LoVo (cell line): ENCODE results near the gene FBXW7.
"Not testable (repeated sequence)": the region's sequence is repeated elsewhere in the genome, so short reads cannot be mapped to it uniquely, and the experiment has no call there.

Source experiments
- DNase-seq: peaks from one replicate; pipeline ENCODE4 v3.0.0-alpha.2; 2016; ENCODE audit warnings: low spot score

The FBXW7 gene

GRCh38 chr4:152535903-152536544 is at the start of gene FBXW7:
TSS of gene FBXW7 (minus strand) at chr4:152536092. CDS start at chr4:152411803, 124,289 bp downstream.
- DNase-seq, result peak; percentile 98

- DNase-seq, result no peak
Observed at GRCh38 chr4:152585023-152585441, 49.1 kb upstream of the FBXW7 start.

- no peak for DNase-seq
Observed at GRCh38 chr4:152581536-152582160, 45.8 kb upstream of the FBXW7 start.

GRCh38 chr4:152579916-152580315 is 44.0 kb upstream of the FBXW7 start:
- DNase-seq, result no peak

GRCh38 chr4:152579107-152579764 is 43.3 kb upstream of the FBXW7 start:
- DNase-seq, result no peak

GRCh38 chr4:152578670-152579069 is 42.8 kb upstream of the FBXW7 start:
- no peak for DNase-seq

GRCh38 chr4:152577708-152578396 is 42.0 kb upstream of the FBXW7 start:
- no peak for DNase-seq

- no peak for DNase-seq
Observed at GRCh38 chr4:152575533-152575932, 39.6 kb upstream of the FBXW7 start.

GRCh38 chr4:152573861-152574260 is 38.0 kb upstream of the FBXW7 start:
- no peak for DNase-seq

- DNase-seq, result peak; percentile 53
Observed at GRCh38 chr4:152572417-152573086, 36.7 kb upstream of the FBXW7 start.

GRCh38 chr4:152571770-152572169 is 35.9 kb upstream of the FBXW7 start:
- DNase-seq, result no peak

- no peak for DNase-seq
Observed at GRCh38 chr4:152571296-152571695, 35.4 kb upstream of the FBXW7 start.

- no peak for DNase-seq
Observed at GRCh38 chr4:152565333-152565732, 29.4 kb upstream of the FBXW7 start.

- DNase-seq, result no peak
Observed at GRCh38 chr4:152564336-152564735, 28.4 kb upstream of the FBXW7 start.

- no peak for DNase-seq
Observed at GRCh38 chr4:152563209-152563608, 27.3 kb upstream of the FBXW7 start.

GRCh38 chr4:152559641-152560040 is 23.7 kb upstream of the FBXW7 start:
- no peak for DNase-seq

- no peak for DNase-seq
Observed at GRCh38 chr4:152558396-152558795, 22.5 kb upstream of the FBXW7 start.

GRCh38 chr4:152556834-152557233 is 20.9 kb upstream of the FBXW7 start:
- no peak for DNase-seq

- peak; percentile 39 for DNase-seq
Observed at GRCh38 chr4:152556283-152556682, 20.4 kb upstream of the FBXW7 start.

GRCh38 chr4:152554742-152555141 is 18.9 kb upstream of the FBXW7 start:
- DNase-seq, result no peak

GRCh38 chr4:152550687-152551086 is 14.8 kb upstream of the FBXW7 start:
- DNase-seq, result not testable (repeated sequence)

- no peak for DNase-seq
Observed at GRCh38 chr4:152545088-152545487, 9.2 kb upstream of the FBXW7 start.
